Measurements from ENCODE around the gene SIRT3.
"Not testable (repeated sequence)": the region's sequence is repeated elsewhere in the genome, so short reads cannot be mapped to it uniquely, and the experiment has no call there.

SIRT3 gene

DNA sequence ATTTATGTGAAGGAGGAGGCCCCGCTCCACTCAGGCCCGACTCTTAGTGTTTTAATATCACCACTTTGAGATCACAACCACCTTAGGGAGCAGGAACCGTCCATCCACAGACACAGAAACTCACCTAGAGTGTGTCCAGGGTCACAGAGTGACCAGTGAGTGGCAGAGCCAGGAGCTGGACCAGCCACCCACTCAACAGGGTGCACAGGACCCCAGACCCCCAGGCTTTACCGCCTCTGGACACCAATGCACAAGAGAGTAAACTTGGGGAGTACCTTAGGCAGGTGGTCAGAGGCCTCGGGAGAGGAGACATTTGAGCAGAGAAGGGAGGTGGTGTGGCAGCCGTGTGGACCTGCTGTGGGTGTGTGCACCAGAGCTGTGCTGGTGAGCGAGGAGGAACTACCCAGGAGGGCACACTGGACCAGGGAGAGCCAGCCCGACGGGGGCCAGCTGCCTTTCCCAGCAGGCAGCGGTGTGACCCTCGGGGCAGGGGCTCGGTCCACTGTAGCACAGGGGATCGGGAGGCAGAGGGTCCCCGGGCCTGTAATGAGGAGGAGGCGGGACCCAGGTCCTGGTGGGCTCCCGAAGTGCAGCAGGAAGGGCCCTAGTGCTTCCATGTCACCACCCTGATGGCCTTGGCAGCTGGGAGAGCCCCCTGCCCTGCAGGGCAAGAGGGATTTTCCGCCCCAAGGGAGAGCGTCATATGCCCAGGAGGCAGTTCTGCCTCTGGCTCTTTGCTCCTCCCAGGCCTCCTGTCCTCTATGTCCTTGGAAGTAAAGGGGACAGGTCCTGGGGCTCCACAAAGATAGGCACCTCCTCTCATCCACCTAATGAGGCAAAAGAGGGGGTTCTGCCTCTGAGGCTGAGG, 34.5 kb upstream of the SIRT3 start:
- no peak for DNase-seq (ENCODE audit: low read depth, low spot score)

DNA sequence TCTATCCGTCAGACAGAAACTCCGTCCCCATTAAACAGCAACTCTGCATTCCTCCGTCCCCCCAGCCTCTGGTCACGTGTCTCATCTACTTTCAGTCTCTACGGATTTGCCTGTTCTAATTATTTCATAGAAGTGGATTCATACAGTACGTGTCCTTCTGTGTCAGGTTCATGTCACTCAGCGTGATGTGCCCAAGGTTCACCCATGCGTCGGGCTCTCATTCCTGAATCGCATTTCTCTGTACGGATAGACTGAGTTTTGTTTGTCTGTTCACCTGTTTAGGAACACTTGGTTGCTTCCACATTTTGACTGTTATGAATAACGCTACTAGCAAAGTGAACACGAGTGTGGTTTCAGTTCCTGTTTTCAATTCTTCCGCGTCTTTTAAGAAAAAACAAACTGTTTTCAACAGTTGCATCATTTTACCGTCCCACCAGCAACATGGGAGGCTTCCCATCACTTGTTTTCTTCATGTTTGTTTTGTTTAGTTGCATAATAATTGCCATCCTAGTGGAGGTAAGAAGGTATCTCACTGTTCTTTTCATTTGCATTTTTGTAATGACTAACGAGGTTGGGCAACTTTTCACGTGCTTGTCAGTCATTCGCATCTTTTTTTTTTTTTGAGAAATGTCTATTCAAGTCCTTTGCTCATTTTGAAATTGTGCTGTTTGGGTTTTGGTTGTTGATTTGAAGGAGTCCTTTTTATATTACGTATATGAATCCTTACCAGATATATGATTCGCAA, 33.2 kb upstream of the SIRT3 start:
- DNase-seq (ENCODE audit: low read depth, low spot score) = no peak

DNA sequence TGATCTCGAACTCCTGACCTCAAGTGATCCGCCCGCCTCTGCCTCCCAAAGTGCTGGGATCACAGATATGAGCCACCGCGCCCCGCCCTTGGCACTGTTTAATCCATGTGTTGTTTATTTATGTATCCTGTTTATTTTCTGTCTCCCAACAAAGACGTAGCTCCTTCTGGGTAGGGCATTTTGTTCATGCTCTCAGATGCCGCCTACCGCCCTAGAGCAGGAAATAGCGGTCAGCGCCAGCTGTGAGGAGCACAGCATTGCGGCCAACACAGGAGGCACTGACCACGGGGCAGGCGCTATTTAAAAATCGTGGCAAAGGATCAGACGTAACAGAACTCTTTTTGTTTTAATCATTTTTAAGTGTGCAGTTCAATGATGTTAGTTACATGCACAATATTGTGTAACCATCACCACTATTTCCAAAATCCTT, 32.6 kb upstream of the SIRT3 start:
- not testable (repeated sequence) for DNase-seq (ENCODE audit: low read depth, low spot score)

DNA sequence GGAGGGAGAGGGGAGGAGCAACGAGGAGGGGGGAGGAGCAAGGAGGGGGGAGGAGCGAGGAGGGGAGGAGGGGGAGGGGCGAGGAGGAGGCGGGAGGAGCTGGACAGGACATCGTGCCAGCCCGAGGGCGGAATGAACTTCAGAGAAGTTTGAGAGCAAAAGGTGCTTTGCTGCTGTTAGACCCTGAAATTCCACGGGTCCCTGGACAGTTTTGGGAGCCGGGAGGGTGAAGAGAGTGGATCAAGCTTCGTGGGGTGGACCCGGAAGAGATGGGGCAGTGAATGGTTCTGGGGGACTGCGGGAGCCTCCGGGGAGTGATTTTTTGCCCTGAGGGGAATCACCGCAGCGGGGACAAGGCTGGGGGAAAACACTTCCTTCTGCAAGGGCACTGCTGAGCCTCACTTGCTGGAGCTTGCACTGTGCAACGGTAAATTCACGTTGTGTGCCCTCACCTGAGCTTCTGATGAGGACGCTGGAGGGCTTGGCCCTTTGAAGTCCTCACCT, 31.4 kb upstream of the SIRT3 start:
- DNase-seq (ENCODE audit: low read depth, low spot score) = no peak

DNA sequence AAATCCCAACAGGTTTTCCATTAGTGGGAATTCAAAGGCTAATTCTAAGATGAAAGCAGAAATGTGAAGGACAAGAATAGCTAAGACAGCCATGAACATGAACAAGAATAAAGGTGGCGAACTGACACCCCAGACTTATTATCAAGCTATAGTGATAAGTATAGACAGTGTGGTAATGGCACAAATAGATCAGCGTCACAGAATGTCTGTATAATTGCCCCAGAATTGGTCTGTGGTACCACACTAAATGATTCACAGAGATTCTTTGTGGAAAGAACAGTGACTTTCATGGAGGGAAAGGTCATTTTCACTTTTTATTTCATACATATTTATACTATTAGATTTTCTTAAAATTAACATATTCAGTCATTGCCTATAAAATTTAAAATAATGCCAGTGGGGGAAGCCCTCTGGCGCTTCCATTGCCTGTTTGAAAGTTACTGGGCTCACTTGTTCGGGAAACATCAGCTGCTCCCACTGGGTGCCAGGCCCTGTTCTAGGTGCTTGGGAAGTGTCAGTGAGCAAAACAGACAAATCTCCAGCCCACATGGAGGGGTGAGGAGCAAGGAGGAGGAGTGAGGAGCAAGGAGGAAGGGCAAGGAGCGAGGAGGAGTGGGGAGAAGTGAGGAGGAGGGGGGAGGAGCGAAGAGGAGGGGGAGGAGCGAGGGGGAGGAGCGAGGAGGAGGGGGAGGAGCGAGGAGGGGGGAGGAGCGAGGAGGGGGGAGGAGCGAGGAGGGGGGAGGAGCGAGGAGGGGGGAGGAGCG, 30.7 kb upstream of the SIRT3 start:
- no peak for DNase-seq (ENCODE audit: low read depth, low spot score)

DNA sequence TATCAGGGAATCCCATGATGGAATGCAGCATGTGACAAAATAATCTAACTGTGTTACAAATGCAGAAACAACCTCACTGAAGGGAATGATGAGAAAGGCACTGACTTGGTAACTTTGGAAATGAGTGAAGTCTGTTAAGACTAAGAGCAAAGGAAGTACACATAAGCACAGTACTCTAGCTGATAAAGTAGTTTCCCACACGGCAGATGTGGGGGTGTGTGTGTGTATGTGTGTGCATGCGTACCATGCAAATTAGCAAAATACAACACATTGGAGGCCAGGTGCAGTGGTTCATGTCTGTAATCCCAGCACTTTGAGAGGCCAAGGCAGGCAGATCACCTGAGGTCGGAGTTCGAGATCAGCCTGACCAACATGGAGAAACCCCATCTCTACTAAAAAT, 25.5 kb upstream of the SIRT3 start:
- DNase-seq (ENCODE audit: low read depth, low spot score) = no peak

DNA sequence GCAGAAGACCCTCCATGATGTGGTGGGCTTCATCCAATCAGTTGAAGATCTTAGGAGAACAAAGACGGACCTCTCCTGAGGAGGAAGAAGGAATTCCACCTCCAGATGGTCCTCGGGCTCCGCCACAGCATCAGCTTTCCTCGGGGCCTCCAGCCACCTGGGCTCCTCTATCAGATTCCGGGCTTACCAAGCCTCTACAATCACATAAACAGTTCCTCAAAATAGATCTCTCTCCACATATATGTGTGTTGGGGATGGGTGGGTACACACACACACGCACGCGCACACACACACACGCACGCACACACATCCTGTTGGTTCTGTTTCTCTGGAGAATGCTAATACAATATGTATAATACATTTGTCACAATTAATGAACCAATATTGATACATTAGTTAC, 23.3 kb upstream of the SIRT3 start:
- DNase-seq (ENCODE audit: low read depth, low spot score) = no peak

DNA sequence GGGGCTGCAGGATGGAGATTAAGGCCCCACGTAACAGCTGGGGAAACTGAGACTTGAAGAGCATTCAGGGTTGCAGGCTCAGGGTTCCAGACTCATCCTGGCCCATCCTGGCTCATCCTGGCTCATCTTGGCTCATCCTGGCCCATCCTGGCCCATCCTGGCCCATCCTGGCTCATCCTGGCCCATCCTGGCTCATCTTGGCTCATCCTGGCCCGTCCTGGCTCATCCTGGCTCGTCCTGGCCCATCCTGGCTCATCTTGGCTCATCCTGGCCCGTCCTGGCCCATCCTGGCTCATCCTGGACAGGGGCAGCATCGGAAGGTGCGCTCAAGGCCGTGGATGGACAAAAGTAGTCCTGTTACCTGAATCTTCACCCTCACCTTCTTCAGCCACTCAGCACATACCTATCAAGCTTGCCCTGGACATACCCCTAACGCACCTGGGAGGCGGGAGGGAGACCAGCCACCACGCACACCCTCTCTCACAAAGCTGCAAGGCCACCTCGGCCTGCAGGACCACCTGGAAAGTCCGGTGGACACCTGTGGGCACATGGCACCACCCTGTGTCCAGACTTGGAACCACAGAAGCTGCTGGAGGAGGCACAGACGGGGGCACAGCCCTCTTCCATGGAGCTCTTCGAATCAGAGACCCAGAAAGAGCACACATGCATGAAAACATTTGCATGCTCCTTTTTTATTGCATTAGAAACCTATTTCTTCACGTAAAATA, 21.8 kb upstream of the SIRT3 start:
- no peak for DNase-seq (ENCODE audit: low read depth, low spot score)

DNA sequence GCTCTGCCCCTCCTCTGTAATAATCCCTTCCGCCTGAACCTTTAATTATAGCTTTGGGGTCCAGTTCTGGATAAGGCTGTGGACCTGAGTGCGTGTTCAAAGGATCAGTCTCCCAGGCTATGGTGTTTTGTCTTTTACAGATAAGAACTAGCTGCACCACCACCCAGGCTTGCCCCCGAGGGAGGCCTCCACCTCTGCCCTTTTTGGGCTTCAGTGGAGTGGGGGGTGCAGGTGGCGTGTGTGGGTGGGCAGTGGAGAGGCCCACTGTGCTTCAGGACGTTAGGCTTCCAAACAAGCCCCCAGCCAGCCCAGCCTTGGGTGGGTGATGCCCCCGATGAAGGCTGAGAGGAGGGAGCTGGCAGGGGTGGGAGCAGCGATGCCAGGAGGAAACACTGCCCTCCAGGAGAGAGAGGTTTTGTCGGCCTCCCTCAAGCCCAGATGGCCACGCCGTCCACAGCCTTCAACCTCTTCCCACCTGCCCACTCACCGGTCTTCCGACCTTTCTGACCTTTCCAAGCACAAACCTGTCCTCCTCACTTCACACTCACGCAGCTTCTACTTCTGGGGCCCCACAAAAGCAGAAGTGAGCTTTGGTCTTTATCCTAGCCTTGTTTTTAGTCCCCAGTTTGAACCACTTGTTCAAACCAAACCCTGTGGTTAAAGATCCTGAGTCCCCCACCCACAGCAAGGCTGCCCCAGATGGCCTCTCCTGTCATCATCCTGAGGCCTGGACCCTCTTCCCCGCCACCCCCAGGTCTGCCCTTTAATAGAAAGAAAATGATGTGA, 21.0 kb upstream of the SIRT3 start:
- no peak for DNase-seq (ENCODE audit: low read depth, low spot score)

DNA sequence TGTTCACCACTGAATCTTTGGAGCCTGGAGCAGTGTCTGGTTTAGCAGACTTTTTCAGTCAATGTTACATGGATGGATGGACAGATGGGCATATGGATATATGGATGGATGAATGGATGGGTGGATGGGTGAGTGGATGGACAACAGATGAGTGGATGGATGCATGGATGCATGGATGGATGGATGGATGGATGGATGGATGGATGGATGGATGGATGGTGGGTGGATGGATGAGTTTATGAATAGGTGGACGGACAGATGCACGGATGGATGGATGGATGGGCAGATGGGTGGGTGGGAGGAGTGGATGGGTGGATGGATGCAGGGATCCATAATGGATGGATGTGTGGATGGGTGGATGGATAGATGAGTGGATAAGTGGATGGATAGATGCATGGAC, 19.7 kb upstream of the SIRT3 start:
- DNase-seq (ENCODE audit: low read depth, low spot score) = no peak

DNA sequence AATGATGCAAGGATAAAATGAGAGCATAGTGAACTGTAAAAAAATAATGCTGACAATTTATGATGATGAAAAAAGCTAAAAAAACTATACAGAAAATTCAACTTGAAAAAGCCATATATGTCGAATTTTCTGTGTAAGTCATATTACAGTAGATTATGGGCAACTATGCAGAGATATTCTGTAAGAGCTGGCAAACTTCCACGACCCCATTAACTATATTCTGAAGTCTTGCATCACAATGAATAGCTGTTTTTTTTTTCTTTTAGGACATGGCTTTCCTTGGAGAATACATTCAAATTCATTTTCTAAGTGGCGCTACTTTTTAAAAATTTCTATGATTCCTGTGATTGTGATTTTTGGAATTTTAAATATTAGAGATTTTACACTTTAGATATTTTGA, 19.0 kb upstream of the SIRT3 start:
- no peak for DNase-seq (ENCODE audit: low read depth, low spot score)

DNA sequence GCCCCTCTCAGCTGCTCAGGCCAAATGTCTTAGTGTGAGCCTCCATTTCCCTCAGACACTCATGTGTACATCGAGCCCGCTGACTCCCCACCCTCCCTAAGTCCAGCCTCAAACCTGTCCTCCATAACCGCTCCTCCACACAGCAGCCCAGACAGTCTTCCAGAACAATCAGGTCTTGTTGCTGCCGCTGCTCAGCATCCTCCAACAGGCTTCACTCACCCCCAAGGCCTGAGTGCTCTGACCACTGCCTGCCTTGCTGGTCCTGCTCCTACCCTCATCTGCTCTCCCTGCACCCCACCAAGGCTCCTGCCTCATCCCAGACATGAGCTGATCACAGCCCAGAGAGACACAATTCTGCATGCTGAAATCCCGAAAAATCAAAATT, 17.7 kb upstream of the SIRT3 start:
- no peak for DNase-seq (ENCODE audit: low read depth, low spot score)

DNA sequence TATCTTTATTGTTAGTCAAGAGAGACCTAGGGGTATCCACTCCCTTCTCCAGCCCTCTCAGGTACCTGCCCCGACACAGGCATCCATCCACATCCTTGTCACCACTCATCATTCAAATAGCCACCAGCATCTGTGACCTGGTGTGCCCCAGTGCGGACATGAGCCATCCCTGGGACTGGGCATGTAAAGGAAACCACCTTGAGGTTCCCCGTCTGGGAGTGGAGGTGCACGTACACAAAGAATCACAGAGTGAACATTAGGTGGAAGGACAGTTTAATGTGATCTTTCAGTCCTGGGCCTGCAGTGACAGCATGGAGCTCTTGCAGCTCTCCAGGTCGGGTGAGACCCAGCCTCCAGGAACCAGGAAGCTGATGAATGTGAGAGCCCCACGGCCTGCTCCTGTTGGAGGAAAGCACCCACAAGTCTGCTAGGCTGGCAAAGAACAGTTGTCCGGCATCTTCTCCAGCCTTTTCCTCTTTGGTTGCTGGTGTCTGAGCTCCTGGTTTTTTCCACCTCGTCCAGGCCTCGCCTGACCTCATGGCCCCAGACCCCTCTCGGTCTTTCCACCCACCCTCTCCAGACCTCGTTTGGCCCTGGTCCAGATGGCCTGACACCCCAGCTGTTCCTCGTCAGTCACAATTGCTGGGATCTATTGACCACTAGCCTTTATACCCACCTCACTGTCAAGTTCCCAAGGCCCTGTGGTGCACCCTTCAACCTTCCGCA, 17.2 kb upstream of the SIRT3 start:
- DNase-seq (ENCODE audit: low read depth, low spot score) = no peak

DNA sequence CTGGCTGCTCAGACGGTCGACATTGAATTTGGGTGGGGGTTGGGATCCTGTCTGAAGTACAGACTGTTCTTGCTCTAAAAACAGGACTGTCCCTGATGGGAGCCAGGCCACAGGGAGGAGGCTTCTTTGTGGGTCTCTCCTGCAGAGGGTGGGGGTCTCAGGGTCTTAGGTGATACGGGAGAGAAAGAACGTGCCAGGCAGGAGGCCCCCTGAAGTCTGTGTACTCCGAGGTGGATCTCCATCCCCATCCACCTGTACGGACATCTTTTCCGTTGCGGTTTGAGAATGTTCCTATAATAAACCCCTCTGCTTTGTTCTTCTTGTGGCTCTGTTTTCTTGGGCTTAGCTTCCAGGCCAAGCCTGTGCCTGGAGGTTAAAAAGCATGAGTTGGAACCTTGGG, 16.5 kb upstream of the SIRT3 start:
- no peak for DNase-seq (ENCODE audit: low read depth, low spot score)

DNA sequence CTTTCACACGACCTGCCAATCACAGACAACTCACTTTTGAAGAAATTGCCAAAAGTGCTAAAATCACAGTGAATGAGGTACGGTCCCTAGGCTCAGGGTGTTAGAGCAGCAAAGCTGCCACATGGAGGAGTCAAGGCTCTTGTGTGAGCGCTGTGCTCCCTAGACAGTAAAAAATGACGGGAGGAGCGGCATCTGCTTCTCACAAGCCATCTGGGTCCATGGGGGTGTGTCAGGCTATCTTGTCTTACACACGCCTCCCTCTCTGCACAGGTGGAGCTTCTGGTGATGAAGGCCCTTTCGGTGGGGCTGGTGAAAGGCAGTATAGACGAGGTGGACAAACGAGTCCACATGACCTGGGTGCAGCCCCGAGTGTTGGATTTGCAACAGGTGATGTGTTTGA, 15.4 kb upstream of the SIRT3 start:
- DNase-seq (ENCODE audit: low read depth, low spot score) = no peak

DNA sequence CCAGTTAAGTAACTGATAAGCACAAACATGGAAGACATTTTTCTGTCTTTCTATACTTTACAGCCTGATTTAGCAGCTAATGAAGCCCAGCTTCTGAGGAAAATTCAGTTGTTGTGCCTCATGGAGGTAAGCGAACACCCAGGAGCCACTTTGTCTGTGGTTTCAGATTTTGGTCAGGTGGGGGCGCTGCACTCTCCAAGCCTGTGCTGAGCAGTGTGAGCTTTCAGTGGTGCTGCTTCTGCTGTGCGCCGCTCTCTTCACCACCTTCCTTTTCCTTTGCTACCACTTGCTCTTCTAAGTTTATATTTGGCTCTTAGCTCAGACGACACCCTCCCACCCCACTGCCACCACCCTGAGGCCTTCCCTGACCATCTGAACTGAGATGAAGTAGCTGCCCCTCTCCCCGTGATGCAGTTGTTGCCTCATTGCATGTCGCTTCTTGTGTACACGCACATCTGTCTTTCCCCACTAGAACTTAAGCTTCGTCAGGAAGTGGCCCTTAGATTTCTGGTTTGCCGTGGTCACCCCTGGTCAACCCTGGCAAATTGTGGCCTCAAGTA, 14.7 kb upstream of the SIRT3 start:
- no peak for DNase-seq (ENCODE audit: low read depth, low spot score)

DNA sequence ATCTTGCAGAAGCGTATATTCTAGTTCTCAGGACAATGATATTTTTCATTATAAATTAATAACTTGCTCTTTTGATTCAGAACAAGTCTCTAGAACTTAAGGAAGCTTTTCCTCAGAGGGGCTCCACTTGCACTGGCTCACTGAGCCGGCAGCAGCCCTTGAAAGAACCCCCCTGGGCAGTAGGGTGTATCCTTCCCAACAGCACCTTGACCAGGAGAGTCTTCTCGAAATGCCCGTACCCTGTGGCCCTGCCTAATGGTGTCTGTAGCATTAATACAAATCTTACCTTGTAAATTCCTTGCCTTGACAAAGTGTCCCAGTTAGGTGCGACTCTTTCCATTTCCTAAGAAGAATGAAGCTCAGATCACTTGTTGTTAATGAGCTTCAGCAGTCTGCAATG, 14.1 kb upstream of the SIRT3 start:
- no peak for DNase-seq (ENCODE audit: low read depth, low spot score)

DNA sequence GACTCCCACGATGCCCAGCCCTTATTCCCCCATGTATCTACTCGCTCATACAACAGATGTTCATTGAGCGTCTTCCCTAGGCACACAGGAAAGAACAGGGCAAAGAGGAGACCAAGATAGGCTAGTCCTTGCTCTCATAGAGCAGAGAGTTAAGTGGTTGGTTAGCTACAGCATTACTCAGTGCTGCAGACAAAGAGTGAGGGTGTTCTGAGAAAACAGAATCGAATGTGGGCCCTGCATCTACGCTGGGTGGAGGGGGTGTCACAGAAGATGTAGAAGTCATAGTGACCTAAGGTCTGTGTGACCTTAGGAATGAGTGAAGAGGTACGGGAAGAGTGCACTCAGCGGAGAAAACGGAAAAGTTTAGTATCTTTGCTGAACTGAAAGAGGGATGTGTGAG, 12.9 kb upstream of the SIRT3 start:
- DNase-seq (ENCODE audit: low read depth, low spot score) = no peak

DNA sequence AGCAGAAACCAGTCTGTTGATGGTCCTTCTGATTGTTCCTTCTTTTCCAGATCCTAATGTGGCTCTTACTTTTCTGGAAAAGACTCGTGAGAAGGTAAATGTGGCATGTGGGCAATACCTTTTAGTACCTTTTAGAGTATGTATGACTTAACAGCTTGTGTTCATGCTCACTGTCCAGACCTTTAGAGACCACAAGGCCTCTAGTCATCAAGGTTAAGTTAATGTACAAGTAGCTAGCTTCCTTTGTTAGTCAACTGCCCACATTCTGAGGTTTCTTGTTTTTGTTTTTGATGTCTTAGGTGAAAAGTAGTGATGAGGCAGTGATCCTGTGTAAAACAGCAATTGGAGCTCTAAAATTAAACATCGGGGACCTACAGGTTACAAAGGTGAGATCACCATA, 8.2 kb upstream of the SIRT3 start:
- no peak for DNase-seq (ENCODE audit: low read depth, low spot score)

DNA sequence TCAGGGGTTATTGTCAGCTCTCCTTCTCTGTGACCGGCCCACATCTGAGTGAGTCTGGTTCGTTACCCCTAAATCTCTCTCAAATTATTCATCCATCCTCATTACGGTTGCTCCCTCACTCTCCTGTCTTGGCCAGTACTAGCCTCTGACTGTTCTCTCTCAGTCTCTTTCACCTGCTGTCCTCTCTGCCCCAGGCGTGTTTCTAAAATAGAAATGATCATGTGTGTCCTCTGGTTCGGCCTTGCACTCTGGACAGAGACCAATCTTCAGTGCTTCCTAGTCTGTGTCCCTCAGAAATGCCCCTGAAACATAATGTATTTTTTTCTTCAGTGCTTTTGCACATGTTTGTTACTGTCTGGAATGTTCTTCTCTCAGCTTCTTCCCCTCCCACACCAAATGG, 5.5 kb upstream of the SIRT3 start:
- DNase-seq (ENCODE audit: low read depth, low spot score) = no peak

Data from iPS DF 19.7 (cell line).